Parathyroid adenoma (tissue), 2 donors: ENCODE results near the gene TSPAN18.
"Not testable (repeated sequence)": the region's sequence is repeated elsewhere in the genome, so short reads cannot be mapped to it uniquely, and the experiment has no call there.

Experiments used
- H2AFZ ChIP-seq: fragments of 300-600 bp; sonication (generic); one replicate; pipeline ENCODE4 v1.7.0; 2017; ENCODE audit warnings: antibody characterized with exemption, mild to moderate bottlenecking
- H3K27ac ChIP-seq: fragments of 300-600 bp; sonication (generic); one replicate; pipeline ENCODE4 v1.7.0; 2017
- H3K27me3 ChIP-seq: fragments of 300-600 bp; sonication (generic); one replicate; pipeline ENCODE4 v1.7.0; 2017; ENCODE audit warnings: low read length; ENCODE audit not compliant: control insufficient read depth, insufficient read depth
- H3K36me3 ChIP-seq: fragments of 300-600 bp; sonication (generic); one replicate; pipeline ENCODE4 v1.7.0; 2017; ENCODE audit warnings: low read length; ENCODE audit not compliant: control insufficient read depth, insufficient read depth
- H3K4me1 ChIP-seq: fragments of 300-600 bp; sonication (generic); one replicate; pipeline ENCODE4 v1.7.0; 2017; ENCODE audit warnings: control low read depth
- H3K4me2 ChIP-seq: fragments of 300-600 bp; sonication (generic); one replicate; pipeline ENCODE4 v1.7.0; 2017; ENCODE audit warnings: low read length
- H3K4me3 ChIP-seq: fragments of 300-600 bp; sonication (generic); one replicate; pipeline ENCODE4 v1.7.0; 2017; ENCODE audit warnings: low read depth, low read length
- H3K79me2 ChIP-seq: fragments of 300-600 bp; sonication (generic); one replicate; pipeline ENCODE4 v1.7.0; 2017; ENCODE audit warnings: control low read depth
- H3K9ac ChIP-seq: fragments of 300-600 bp; sonication (generic); one replicate; pipeline ENCODE4 v1.7.0; 2017; ENCODE audit warnings: mild to moderate bottlenecking
- H3K9me3 ChIP-seq: fragments of 300-600 bp; sonication (generic); one replicate; pipeline ENCODE4 v1.7.0; 2017; ENCODE audit warnings: low read length; ENCODE audit not compliant: control insufficient read depth
- CTCF ChIP-seq: fragments of 300-600 bp; sonication (generic); IDR thresholded peaks from one replicate; pipeline ENCODE4 v1.7.0; 2017; ENCODE audit warnings: antibody characterized with exemption, mild to moderate bottlenecking
- donor health status: primary hyperparathyroidism.

The TSPAN18 gene

DNA sequence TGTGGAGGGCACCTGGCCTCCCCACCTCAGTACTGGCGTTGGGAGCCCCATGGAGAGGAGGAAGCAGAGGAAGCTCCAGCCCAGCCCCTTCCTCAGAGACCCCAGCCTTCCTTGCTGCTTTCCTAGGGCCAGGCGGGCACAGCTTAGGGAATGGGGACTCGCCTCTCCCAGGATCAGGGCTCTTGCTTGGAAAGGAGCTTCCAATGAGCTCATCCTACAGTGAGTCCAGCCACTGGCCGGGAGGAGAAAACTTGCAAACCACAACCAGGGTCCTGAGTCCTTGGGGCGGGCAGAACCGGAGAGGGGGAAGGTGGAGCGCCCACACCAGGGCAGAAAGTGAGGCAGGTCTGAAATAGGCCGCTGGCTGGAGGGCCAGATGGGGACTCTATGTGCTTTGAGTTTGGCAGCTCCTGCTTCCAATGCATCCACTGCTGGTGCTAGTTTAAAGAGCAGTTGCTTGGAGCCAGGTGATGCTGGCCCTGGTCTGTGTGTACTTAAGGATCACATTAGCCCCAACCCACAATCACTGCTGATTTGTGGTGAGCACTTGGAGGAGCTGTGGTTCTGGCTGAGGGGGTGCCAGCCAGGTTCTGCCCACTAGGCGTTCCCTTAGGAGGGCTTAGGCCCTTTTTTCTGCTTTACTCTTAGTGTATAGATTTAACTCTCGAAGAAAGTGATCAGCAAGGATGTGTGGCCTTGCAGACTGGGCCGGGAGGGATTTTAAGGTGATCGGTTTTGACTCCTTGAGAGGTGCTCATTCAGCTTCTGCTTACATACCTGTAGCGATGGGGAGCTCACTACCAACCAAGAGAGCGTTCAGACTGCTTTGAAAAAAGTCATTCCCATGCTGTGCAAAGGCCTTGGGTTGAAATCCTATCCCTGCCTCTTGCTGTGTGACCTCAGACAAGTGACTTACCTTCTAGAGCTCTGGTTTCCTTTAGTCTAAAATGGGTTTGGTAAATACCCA is 142.0 kb downstream of the TSPAN18 start:
- Histone ChIP-seq H3K79me2 (no peaks in the 10 kb centered on the region), H3K4me2 (no peak overlapping the region), H3K9ac (no peak overlapping the region), H2AFZ (no peak overlapping the region), H3K4me3 (no peak overlapping the region), H3K36me3 (no peaks in the 10 kb centered on the region), H3K27me3 (no peaks in the 10 kb centered on the region), H3K4me1 (no peaks in the 10 kb centered on the region), H3K9me3 (no peaks in the 10 kb centered on the region), H3K27ac (no peak overlapping the region)
- no peak for TF ChIP-seq CTCF

DNA sequence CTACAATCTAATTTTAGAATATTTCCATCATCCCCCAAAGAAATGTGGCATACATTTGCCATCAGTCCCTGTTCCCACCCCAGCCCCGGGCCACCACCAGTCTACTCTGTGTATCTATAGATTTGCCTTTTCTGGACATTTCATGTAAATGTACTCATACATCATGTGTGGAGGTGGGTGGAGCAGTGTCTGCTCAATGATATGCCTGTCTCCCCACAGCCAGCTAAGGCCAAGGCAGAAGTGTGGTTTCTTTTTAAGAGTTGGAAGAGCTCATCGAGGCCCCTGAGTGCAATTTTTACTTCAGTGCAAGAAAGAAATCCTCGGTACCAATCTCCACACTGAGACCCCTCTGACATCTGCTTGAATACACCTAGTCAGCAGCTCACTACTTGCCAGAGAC is 143.4 kb downstream of the TSPAN18 start:
- Histone ChIP-seq H3K27ac (no peak overlapping the region), H3K36me3 (no peaks in the 10 kb centered on the region), H2AFZ (no peak overlapping the region), H3K4me1 (no peaks in the 10 kb centered on the region), H3K27me3 (no peaks in the 10 kb centered on the region), H3K4me2 (no peak overlapping the region), H3K79me2 (no peaks in the 10 kb centered on the region), H3K9ac (no peak overlapping the region), H3K4me3 (no peak overlapping the region), H3K9me3 (no peaks in the 10 kb centered on the region)
- no peak for TF ChIP-seq CTCF

GRCh38 chr11:44870615-44871176 is 143.9 kb downstream of the TSPAN18 start:
- no peak overlapping the region for H2AFZ ChIP-seq
- no peaks in the 10 kb centered on the region for H3K36me3 ChIP-seq
- no peak overlapping the region for H3K4me2 ChIP-seq
- no peaks in the 10 kb centered on the region for H3K9me3 ChIP-seq
- no peak overlapping the region for H3K4me3 ChIP-seq
- no peaks in the 10 kb centered on the region for H3K4me1 ChIP-seq
- no peaks in the 10 kb centered on the region for H3K27me3 ChIP-seq
- no peak for TF ChIP-seq CTCF
- H3K27ac ChIP-seq: no peak overlapping the region
- H3K79me2 ChIP-seq: no peaks in the 10 kb centered on the region
- H3K9ac ChIP-seq: no peak overlapping the region

GRCh38 chr11:44871682-44872081 is 144.9 kb downstream of the TSPAN18 start:
- not testable (repeated sequence) for H3K4me3 ChIP-seq, H3K4me1 ChIP-seq, H3K4me2 ChIP-seq, H3K36me3 ChIP-seq, H3K9ac ChIP-seq, H3K27me3 ChIP-seq, H2AFZ ChIP-seq, H3K27ac ChIP-seq, H3K9me3 ChIP-seq, H3K79me2 ChIP-seq

GRCh38 chr11:44872556-44872955 is 145.8 kb downstream of the TSPAN18 start:
- Histone ChIP-seq H3K4me2 (no peak overlapping the region), H3K27ac (no peak overlapping the region), H3K4me1 (no peaks in the 10 kb centered on the region), H2AFZ (no peak overlapping the region), H3K36me3 (no peaks in the 10 kb centered on the region), H3K79me2 (no peaks in the 10 kb centered on the region), H3K4me3 (no peak overlapping the region), H3K9ac (no peak overlapping the region), H3K27me3 (no peaks in the 10 kb centered on the region), H3K9me3 (no peaks in the 10 kb centered on the region)
- no peak for TF ChIP-seq CTCF
